PC-3 (cell line): ENCODE data around the gene ANKH.

Source experiments
- EZH2 ChIP-seq: fragments of 300-600 bp; sonication (generic); IDR thresholded peaks from one replicate; pipeline ENCODE4 v1.6.1; 2017; ENCODE audit warnings: antibody characterized with exemption, mild to moderate bottlenecking, low read length; ENCODE audit not compliant: unreplicated experiment
- EZH2phosphoT487 ChIP-seq: fragments of 300-600 bp; sonication (generic); IDR thresholded peaks from 2 replicates; pipeline ENCODE4 v1.6.1; 2018; ENCODE audit warnings: mild to moderate bottlenecking, antibody characterized with exemption, low read length, borderline replicate concordance
- TF ChIP-seq, protein P1 (sequence below): fragments of 300-600 bp; sonication (generic); conservative IDR thresholded peaks from 2 replicates; pipeline ENCODE4 v1.5.1; 2017; ENCODE audit warnings: antibody characterized with exemption, low read depth, mild to moderate bottlenecking, low read length

GRCh38 chr5:14912206-14912605, 40.6 kb upstream of the ANKH start:
- no peak for TF ChIP-seq EZH2phosphoT487
- TF ChIP-seq, protein P1, sequence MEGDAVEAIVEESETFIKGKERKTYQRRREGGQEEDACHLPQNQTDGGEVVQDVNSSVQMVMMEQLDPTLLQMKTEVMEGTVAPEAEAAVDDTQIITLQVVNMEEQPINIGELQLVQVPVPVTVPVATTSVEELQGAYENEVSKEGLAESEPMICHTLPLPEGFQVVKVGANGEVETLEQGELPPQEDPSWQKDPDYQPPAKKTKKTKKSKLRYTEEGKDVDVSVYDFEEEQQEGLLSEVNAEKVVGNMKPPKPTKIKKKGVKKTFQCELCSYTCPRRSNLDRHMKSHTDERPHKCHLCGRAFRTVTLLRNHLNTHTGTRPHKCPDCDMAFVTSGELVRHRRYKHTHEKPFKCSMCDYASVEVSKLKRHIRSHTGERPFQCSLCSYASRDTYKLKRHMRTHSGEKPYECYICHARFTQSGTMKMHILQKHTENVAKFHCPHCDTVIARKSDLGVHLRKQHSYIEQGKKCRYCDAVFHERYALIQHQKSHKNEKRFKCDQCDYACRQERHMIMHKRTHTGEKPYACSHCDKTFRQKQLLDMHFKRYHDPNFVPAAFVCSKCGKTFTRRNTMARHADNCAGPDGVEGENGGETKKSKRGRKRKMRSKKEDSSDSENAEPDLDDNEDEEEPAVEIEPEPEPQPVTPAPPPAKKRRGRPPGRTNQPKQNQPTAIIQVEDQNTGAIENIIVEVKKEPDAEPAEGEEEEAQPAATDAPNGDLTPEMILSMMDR, result no peak
- TF ChIP-seq EZH2, result no peak
